ENCODE results near the gene STAM. TPM values are rescaled to one million over a fixed set of nuclear protein-coding genes. Genes with fewer than 3 reads are reported as not detected.

Gene STAM

Small RNA genes lying within 50 kb of the gene (small RNA-seq; reads per million reads assigned to genes)
- gene AC069542.2 (ENCODE audit: insufficient read depth), result not detected

Data from mesendoderm (in vitro differentiated cells).